Hematopoietic multipotent progenitor cell treated with erythropoietin and hydrocortisone succinate and interleukin-3 and kit ligand, for 6 days (in vitro differentiated cells): ENCODE data around the gene C22orf39.

Experiments
- DNase-seq: peaks from one replicate; pipeline ENCODE4 v3.0.0-alpha.2; 2015

C22orf39 gene

DNA sequence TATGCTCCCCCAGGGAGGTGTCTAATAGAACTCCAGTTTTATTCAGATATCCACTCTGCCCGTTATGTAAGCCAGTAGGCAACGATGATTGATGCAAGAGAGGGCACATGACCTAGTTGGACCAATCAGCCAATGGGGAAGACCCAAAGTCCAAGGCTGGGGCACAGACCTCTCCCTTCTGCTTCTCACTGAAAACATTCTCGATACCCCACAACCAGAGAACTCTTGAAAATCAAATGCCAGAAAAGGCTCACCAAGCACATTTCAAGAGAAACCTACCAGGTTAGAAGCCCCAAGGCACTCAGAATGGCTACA lies 23.4 kb downstream of the C22orf39 start:
- DNase-seq, result no peak

GRCh38 chr22:19422440-19423301 lies 24.8 kb downstream of the C22orf39 start:
- no peak for DNase-seq

DNA sequence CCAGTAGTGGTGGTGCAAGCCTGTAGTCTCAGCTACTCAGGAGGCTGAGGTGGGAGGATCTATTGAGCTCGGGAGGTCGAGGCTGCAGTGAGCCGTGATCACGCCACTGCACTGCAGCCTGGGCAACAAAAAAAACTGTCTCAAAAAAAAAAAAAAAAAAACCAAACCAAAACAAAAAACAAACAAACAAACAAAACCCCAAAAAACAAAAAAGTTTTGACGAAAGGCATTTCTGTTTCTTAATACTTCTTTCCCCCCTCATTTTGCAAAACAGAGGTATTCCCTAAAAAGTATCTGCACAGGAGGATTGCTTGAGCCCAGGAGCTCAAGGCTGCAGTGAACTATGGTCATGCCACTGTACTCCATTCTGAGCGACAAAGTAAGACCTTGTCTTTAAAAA lies 27.2 kb downstream of the C22orf39 start:
- DNase-seq, result no peak

DNA sequence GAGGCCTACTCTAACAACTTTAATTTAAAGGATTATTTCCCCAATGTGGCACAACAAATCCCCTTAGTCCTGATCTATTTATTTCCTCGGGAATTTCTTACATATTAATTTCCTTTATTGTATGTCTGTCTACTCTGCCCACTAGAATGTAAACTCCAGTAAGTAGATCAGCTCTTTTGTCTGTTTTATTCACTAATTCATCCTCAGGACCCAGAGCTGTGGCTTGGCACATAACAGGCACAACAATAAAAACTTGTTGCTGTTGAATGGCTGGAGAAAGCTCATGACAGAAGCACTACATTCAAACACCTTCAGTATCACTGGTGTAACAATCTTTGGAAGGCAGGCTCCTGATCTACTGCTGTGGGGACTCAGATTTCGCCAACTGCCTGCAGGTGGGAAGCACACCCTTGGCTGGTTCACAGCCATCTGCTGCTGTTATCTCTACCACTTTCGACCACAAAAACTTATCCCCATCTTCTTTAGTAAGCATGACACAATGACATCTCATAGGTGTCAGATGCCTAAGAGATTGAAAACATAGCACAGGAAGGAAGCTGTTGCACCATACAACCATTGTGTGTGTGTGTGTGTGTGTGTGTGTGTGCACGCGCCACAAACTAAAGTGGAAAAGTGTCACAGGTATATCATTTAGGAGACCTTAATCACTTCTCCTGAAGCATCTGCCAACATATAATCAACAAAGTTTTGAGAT lies 27.9 kb downstream of the C22orf39 start:
- peak; percentile 95 for DNase-seq

GRCh38 chr22:19419086-19419463 lies 28.4 kb downstream of the C22orf39 start:
- peak; percentile 92 for DNase-seq

- no peak for DNase-seq
These were observed 34.6 kb downstream of the C22orf39 start for GRCh38 chr22:19412923-19413322.

- DNase-seq, result no peak
These were observed 35.0 kb downstream of the C22orf39 start for GRCh38 chr22:19412478-19412877.

DNA sequence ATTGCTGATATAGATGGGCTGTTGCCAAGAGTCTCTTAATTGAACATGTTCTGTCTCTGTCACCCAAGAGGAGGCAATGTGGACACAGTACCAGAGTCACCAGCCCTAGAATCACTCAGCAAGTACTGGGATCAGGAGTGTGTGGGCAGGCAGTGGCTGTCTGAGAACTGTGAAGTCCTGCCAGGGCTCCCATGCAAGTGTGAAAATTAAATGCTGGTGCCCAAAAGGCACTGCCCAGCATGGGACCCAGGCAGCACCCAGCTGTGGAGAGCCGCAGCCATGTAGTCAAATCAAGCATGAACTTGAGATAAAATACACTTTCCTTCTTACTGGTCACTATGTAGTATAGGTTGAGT lies 35.8 kb downstream of the C22orf39 start:
- DNase-seq, result no peak

GRCh38 chr22:19410941-19411689 lies 36.4 kb downstream of the C22orf39 start:
- DNase-seq, result no peak

DNA sequence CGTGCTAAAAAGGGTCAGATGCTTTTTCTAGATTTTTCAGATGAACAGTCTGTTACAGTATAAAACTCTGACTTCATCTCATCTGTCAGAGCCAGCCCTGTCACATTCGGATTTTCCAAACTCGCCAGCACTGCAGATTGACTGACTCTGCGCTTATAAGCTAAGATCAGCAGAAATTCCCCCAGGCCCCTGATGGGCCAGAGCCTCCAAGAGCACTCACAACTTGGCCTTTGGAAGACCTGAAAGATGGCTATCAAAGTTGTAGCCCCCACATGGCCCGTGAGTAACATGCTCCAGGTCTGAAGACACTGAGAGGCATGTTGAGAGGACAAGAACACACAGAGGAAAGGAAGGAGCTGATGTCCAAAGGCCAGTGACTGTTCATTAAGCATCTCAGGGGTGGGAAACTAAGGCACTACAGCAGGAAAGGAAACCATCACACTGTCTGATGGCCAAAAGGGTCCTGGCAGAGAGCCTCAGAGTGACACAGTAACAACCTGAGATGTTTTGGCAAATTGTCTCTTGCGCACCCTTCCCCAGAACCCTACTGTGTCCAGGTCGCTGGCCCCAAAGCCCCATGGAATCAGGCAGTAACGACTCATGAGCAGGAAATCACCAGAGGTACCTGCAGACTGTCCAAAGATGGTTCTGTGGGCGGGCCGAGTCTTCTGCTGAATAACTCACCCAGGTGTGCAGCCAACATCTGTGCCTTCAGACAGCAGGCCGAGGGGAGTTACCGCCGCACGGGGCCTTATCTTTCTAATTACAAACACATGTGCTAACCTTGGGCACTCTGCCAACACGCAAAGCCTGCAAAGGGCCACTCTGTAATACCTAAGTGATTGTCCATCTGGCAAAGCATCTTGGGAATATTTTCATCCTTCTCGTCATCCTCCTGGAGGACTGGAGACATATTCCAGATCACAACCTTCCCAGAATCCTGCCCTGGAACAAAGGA lies 39.6 kb downstream of the C22orf39 start:
- peak; percentile 81 for DNase-seq

GRCh38 chr22:19406846-19407245 lies 40.7 kb downstream of the C22orf39 start:
- no peak for DNase-seq

DNA sequence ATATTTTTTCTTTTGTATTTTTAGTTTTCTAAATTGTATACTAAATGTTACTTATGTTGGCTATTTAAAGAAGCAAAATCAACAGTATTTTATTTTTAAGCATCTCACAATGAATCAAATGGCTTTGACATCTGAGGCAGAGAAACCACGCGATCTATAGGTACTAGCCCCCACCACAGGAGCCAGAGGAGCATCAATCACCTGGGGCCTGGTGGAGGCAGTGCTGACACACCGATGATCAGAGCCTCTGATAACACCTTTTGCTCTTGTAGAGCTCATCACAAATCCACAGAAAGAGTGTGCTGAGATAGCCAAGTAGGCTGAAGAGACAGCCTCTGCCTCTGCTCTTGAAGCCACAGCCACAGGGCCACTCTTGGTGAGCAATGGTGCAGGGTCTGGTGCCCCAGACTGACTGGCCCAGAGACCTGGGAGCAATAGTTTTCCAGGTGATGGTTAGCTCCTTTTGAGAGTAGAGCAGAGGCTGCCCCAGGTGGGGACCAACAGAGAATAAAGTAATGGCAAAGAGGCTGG lies 41.2 kb downstream of the C22orf39 start:
- no peak for DNase-seq

- DNase-seq, result no peak
These were observed 41.9 kb downstream of the C22orf39 start for GRCh38 chr22:19405652-19406051.

GRCh38 chr22:19405133-19405532 lies 42.4 kb downstream of the C22orf39 start:
- DNase-seq, result no peak

DNA sequence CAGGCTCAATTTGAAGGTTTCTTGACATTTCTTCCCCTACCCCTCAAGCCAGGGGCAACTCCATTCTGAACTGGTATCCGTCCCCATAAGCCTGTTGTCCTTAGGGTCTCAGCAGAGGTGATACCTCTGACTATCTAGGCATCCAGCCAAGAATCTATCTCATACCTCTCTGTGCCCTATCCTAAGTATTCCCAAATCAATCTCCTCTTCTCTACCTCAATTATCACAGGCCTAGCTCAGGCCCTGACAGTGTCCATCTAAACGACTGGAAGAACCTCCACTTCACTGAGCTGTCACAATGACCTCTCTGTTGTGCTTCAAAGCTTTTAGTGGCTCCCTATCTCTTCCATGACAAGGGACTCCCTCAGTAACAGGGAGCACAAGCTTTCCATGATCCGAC lies 42.8 kb downstream of the C22orf39 start:
- DNase-seq, result no peak

DNA sequence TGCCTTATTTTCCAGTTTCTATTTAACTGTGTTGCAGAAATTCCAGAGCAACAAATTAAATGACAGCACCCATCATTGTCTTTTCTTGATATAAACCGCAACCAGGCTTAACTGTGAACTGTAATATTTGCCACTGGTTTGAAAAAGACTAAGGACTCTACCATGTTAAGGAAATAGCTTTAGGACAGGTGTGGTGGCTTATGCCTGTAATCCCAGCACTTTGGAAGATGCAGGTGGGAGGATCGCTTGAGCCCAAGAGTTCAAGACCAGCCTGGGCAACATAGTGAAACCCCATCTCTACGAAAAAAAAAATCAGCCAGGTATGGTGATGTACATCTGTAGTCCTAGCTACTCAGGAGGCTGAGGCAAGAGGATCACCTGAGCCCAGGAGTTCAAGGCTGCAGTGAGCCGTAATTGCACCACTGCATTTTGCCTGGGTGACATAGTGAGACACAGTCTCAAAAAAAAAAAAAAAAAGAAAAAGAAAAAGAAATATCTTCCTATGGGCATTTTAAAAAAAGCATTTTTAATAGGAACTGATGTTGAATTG lies 44.8 kb downstream of the C22orf39 start:
- no peak for DNase-seq

DNA sequence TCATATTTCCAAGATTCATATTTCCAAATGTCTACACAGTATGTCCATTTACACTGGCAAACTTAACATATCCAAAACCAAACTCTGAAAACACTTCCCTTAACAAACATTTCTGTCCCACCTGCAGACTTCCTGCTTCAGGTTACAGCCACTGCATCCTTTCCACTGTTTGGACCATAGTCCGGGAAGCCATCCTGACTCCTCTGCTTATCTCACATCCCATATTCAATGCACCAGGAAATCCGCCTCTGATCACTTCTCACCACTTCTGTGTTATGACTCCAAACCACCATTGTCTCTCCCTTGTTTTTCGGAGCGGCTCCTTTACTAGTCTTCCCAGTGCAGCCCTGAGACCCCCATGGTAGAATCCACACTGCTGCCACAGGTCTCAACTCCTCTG lies 46.0 kb downstream of the C22orf39 start:
- DNase-seq, result no peak

GRCh38 chr22:19400881-19401280 lies 46.6 kb downstream of the C22orf39 start:
- DNase-seq, result no peak

- DNase-seq, result no peak
These were observed 48.9 kb downstream of the C22orf39 start for GRCh38 chr22:19398652-19399051.

- DNase-seq, result peak; percentile 97
These were observed 49.3 kb downstream of the C22orf39 start for GRCh38 chr22:19398206-19398605.

DNA sequence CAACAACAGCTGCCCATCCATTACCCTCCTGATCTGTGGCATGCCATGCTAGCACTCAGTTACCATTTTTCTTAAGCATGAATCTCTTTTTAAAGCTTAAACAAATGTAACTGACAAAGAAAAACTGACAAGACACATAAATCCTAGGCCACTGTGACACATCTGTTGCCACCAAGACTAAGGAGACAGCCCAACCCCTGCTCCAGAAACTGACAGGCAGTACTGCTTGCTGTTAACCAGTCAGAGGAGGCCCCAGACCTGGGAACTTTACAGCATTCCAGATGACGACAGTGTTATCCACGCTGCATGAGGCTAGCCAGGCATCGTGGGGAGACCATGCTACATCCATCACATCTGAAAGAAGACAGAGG lies 49.8 kb downstream of the C22orf39 start:
- peak; percentile 41 for DNase-seq
